AG04450 (cell line): ENCODE results near the gene PALM3. TPM values are rescaled to one million over a fixed set of nuclear protein-coding genes. Genes with fewer than 3 reads are reported as not detected.

Source experiments
- CTCF ChIA-PET: fragments of 300-600, 350-600 bp; formaldehyde crosslinking; extraction: SDS; loops from one replicate; lab custom pipeline; 2022; ENCODE audit warnings: antibody characterized with exemption, inconsistent platforms; lab: Charles Lee
- POLR2A ChIA-PET: fragments of 350-600 bp; formaldehyde crosslinking; extraction: SDS; loops from one replicate; lab custom pipeline; 2021; ENCODE audit warnings: antibody characterized with exemption, inconsistent platforms; lab: Yijun Ruan, JAX
- DNase-seq: peaks from one replicate; pipeline ENCODE4 v3.0.0-alpha.2; 2011; ENCODE audit warnings: low read depth, low spot score
- H3K27ac ChIP-seq: one replicate; pipeline ENCODE4 v1.5.1; 2012; ENCODE audit warnings: low read depth, low read length, control low read depth
- H3K27me3 ChIP-seq: one replicate; pipeline ENCODE4 v1.6.0; 2012; ENCODE audit warnings: low read length; ENCODE audit not compliant: control insufficient read depth, insufficient read depth
- H3K4me3 ChIP-seq: 2 replicates; pipeline ENCODE4 v1.5.1; 2011; ENCODE audit warnings: mild to moderate bottlenecking, low read depth, low read length, control low read depth
- H3K9me3 ChIP-seq: 2 replicates; pipeline ENCODE4 v1.5.1; 2012; ENCODE audit warnings: low read length; ENCODE audit not compliant: control insufficient read depth, insufficient read depth
- polyA plus RNA-seq: library from polyadenylated mRNA; depleted of rRNA; stranded (reverse); fragments of >200 nt; gene quantifications from 2 replicates; pipeline ENCODE4 v1.2.3, GENCODE V29; 2011
- TF ChIP-seq, protein P1 (sequence below): IDR thresholded peaks from 2 replicates; pipeline ENCODE4 v1.5.1; 2011; ENCODE audit warnings: low read depth, low read length, control low read depth, inconsistent platforms

Gene PALM3
- polyA plus RNA-seq, 1 experiment, result 0.43 TPM

DNA sequence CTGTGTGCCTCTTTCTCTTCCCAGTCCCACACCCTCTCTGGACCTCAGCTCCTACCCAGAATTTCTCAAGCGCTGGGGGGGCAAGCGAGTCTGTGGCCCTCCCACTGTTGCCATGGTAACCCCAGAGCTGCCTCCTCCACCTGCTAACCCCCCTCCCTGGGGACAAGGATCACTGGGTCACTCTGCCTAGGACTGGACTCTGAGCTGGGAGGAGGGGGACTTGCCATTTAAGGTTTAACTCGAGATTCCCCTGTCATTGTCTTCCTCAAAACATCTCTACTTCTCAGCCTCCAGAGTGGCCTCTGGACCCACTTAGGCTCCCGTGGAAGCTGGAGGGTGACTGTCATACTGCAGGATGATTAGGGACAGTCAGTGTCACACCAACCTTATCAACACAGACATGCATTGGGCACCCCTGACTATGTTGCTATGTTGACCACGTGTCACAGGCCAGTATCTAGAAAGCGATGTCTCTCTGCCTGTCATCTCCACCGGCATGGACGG is 2.2 kb downstream of the PALM3 start:
- H3K4me3 ChIP-seq, result no peak overlapping the region
- TF ChIP-seq, protein P1, sequence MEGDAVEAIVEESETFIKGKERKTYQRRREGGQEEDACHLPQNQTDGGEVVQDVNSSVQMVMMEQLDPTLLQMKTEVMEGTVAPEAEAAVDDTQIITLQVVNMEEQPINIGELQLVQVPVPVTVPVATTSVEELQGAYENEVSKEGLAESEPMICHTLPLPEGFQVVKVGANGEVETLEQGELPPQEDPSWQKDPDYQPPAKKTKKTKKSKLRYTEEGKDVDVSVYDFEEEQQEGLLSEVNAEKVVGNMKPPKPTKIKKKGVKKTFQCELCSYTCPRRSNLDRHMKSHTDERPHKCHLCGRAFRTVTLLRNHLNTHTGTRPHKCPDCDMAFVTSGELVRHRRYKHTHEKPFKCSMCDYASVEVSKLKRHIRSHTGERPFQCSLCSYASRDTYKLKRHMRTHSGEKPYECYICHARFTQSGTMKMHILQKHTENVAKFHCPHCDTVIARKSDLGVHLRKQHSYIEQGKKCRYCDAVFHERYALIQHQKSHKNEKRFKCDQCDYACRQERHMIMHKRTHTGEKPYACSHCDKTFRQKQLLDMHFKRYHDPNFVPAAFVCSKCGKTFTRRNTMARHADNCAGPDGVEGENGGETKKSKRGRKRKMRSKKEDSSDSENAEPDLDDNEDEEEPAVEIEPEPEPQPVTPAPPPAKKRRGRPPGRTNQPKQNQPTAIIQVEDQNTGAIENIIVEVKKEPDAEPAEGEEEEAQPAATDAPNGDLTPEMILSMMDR, result no peak

DNA sequence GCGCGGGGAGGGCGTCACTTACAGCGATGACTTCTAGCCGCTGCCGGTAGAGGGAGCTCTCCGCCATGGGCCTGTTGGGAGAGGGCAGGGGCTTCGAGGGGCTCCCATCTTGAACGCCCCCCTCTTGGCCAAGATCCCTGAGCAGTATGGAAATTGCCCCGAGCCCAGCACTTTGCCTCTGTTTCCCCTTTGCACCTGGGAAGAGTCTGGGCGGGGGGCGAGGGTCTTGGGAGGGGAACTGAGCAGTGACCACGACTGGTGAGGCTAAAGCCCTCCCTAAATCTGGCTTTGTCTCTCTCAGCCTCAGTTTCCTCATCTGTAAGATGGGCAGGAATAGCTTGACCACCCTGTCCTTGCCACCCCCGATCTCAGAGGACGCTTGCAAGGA is 2.8 kb downstream of the PALM3 start:
- no peak overlapping the region for H3K27ac ChIP-seq
- H3K27me3 ChIP-seq, result peaks cover 14% of the 10 kb centered on the region
- ChIA-PET CTCF (interaction anchor here (0.6 to 4.2 kb wide), 15 partner anchors 9 to 178 kb away, joined by 3 to 68 read pairs (median 4); partner anchors contain the start of genes ASF1B, MISP3 and RLN3), POLR2A (no interaction called here)
- no peaks in the 10 kb centered on the region for H3K9me3 ChIP-seq
- TF ChIP-seq, protein P1, result peak; percentile 68
- no peak overlapping the region for H3K4me3 ChIP-seq
- no peak for DNase-seq

More for the DNA sequence above, 2.2 kb downstream of the PALM3 start:
- no peak for DNase-seq
- Histone ChIP-seq H3K9me3 (no peaks in the 10 kb centered on the region), H3K27ac (no peak overlapping the region), H3K27me3 (peaks cover 14% of the 10 kb centered on the region)
- ChIA-PET CTCF (interaction anchor here (0.6 to 4.2 kb wide), 12 partner anchors 9 to 179 kb away, joined by 3 to 68 read pairs (median 6); partner anchors contain the start of genes ASF1B, MISP3 and RLN3), POLR2A (no interaction called here)

DNA sequence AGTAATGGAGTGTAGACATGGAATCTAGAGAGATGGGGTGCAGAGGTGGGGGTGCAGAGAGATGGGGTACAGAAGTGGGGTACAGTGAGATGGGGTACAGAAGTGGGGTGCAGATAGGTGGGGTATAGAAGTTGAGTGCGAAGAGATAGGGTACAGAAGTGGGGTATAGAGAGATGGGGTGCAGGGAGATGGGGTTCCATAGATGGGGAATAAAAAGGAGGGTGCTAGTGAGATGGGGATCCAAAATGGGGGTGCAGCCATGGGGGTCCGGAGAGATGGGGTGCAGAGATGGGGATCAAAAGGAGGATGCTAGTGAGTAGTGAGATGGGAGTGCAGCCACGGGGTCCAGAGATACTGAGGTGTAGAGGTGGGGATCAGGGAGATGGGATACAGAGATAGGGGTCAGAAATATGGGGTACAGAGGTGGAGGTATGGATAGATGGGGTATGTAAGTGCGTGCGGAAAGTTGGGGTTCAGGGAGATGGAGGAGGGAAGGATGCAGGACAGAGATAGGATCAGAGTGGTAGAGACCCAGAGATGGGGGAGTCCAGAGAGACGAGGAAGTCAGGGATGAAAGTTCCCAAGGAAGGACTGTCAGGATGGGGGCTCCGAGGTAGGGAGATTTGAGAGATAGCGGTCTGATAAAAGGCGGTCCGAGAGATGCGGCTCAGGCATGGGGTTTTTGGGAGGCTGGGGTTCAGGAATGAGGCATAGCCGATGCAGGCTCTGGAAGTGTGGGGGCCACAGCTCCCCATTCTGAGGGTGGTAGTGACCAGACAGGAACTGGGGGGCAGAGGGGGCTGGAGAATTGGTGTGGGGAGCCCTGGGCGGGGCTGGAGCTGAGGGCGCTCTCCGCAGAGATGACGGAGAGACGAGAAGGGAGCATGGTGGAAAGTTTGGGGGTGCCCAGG is 3.4 kb downstream of the PALM3 start:
- Histone ChIP-seq H3K4me3 (peak overlapping the region; percentile 25; the same call in 1 of the 2 replicates), H3K9me3 (peaks cover 3% of the 10 kb centered on the region), H3K27ac (no peak overlapping the region), H3K27me3 (peaks cover 14% of the 10 kb centered on the region)
- DNase-seq, result no peak
- ChIA-PET CTCF (interaction anchor here (0.6 to 4.2 kb wide), 13 partner anchors 8 to 159 kb away, joined by 3 to 68 read pairs (median 5); partner anchors contain the start of genes MISP3 and RLN3), POLR2A (no interaction called here)
- TF ChIP-seq, protein P1, result no peak

DNA sequence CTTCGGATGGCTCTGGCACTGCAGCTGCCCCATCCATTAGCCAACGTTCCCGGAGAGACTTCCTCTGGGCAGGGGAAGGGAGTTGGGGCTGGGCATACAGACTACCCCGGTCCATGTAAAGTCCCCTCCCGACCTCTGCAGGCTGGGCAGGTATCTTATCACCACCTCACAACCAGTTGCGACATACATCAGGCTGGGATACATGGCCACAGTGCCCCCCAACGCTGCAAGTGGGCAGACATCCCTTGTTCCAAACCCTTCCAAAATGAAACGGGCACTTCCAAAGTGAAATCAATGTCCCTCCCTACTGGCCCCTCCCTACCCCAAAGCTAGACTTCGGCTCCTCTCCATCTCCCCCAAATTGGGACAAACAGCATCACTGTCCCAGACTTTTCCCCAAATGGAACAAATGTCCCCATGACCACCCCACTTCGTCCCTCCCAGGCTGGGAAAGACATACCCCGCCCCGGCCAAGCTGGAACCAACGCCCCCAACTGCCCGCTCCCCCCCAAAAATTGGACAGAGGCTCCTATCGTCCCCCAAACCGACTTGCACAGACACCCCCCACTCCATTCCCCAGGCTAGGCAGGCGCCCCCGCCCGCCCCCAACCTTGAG is 5.0 kb downstream of the PALM3 start:
- Histone ChIP-seq H3K27ac (no peak overlapping the region), H3K9me3 (peaks cover 6% of the 10 kb centered on the region), H3K4me3 (peak overlapping the region; percentile 47), H3K27me3 (peaks cover 14% of the 10 kb centered on the region)
- no peak for DNase-seq
- TF ChIP-seq, protein P1, result no peak
- POLR2A ChIA-PET, result interaction anchor here (0.6 to 0.9 kb wide), 3 partner anchors 95 to 204 kb away, joined by 3 to 5 read pairs (median 4); no protein-coding TSS in a partner anchor
- CTCF ChIA-PET, result interaction anchor here (1.0 to 1.3 kb wide), 2 partner anchors 15 to 18 kb away, joined by 3 to 5 read pairs; no protein-coding TSS in a partner anchor
